Breast epithelium (tissue), 4 donors: ENCODE data around the gene MRM2. TPM values are rescaled to one million over a fixed set of nuclear protein-coding genes. Genes with fewer than 3 reads are reported as not detected.
A peak's percentile ranks its signal among the peaks of the same experiment; 100 is the strongest.

Experiments
- DNase-seq, 2 donors: peaks; one replicate each; pipeline ENCODE4 v3.0.0-alpha.2; 2019; ENCODE audit warnings: low spot score in 2 of 2
- H3K27ac ChIP-seq, 2 donors: fragments of 200-600 bp; sonication (generic) in 1 of 2; one replicate each; pipeline ENCODE4 v1.5.1; 2016 to 2019; ENCODE audit warnings: mild to moderate bottlenecking in 1 of 2
- H3K27me3 ChIP-seq, 2 donors: fragments of 200-600 bp; sonication (generic) in 1 of 2; one replicate each; pipeline versions ENCODE4 v1.5.1 to v1.6.0; 2017 to 2019; ENCODE audit warnings: control low read depth in 1 of 2, mild to moderate bottlenecking in 1 of 2
- H3K36me3 ChIP-seq: fragments of 200-600 bp; one replicate; pipeline ENCODE4 v1.5.1; 2019
- H3K4me1 ChIP-seq, 2 donors: fragments of 200-600 bp; sonication (generic); one replicate each; pipeline ENCODE4 v1.5.1; 2016 to 2019; ENCODE audit warnings: control low read depth in 1 of 2
- H3K4me3 ChIP-seq, 3 donors: fragments of 200-600 bp; sonication (generic); 1 replicate in 2 of 3; 2 replicates in 1 of 3; pipeline ENCODE4 v1.5.1; 2016 to 2019; ENCODE audit warnings: mild to moderate bottlenecking in 3 of 3, moderate library complexity in 2 of 3
- H3K9me3 ChIP-seq, 2 donors: fragments of 200-600 bp; sonication (generic) in 1 of 2; one replicate each; pipeline ENCODE4 v1.5.1; 2016 to 2019; ENCODE audit warnings: control low read depth in 1 of 2
- CTCF ChIP-seq, 3 donors: fragments of 450-650 bp; IDR thresholded peaks; one replicate each; pipeline ENCODE4 v1.5.1; 2016 to 2017; ENCODE audit warnings: antibody characterized with exemption in 3 of 3, mild to moderate bottlenecking in 3 of 3, moderate library complexity in 3 of 3
- POLR2A ChIP-seq: fragments of 450-650 bp; IDR thresholded peaks from one replicate; pipeline ENCODE4 v1.6.1; 2016; ENCODE audit warnings: antibody characterized with exemption, mild to moderate bottlenecking, moderate library complexity
- POLR2AphosphoS5 ChIP-seq, 3 donors: sonication (generic); formaldehyde crosslinking; IDR thresholded peaks; one replicate each; pipeline ENCODE4 v1.6.1; 2017; ENCODE audit warnings: antibody characterized with exemption in 3 of 3
- intact Hi-C: fragments of 100-400 bp; cut with DNase I; formaldehyde crosslinking; loops from one replicate; pipeline ENCODE4 v1.15.1; 2023; ENCODE audit warnings: low total_unique reads
- total RNA-seq, 3 donors: library from RNA; depleted of rRNA; stranded (reverse); fragments of >200 nt; gene quantifications; one replicate each; pipeline ENCODE4 v1.1.0, GENCODE V29; 2016

MRM2 gene
- total RNA-seq, 3 donors from 2014 or later: 10.9 to 20.2 (median 18.0) TPM

DNA sequence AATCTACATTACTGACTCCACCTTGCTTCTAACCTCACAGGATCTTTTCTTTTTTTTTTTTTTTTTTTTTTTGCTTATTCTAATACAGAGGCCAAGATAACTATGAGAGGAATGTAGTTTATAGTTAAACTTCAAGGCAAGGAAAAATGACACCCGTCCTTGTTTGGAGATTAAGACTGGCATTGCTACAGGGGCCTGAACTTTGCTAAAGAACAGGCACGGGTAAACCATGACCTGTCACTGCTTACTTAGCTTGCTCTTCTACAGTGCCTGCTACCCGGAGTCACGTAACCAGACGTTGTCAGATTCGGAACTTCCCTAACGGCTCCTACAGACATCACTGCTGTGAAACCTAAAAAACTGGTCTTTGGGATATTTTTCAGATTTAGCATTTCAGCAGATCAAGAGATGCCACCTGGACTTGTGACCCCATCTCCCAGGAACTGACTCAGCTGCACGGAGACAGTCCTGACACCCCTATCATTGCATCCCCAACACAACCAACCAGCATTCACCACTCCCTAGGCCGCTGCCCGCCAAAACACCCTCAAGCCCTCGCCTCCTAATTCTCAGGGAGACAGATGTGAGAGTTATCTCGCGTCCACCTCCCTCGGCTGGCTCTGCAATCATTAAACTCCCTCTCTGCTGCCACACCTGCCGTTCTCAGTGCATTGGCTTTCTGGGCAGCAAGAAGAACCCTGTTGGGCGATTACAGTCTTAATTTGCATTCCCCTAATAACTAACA is 36.8 kb downstream of the MRM2 start:
- Histone ChIP-seq H3K27ac (no peak overlapping the region), H3K36me3 (no peaks in the 10 kb centered on the region), H3K9me3 (no peaks in the 10 kb centered on the region), H3K4me3 (no peak overlapping the region), H3K27me3 (no peaks in the 10 kb centered on the region), H3K4me1 (no peaks in the 10 kb centered on the region)
- no peak for DNase-seq
- TF ChIP-seq POLR2AphosphoS5 (IDR thresholded peaks at IDR 0.05) (no peak), POLR2A (no peak), CTCF (IDR thresholded peaks at IDR 0.05) (no peak)
- intact Hi-C loops: no loop called here

DNA sequence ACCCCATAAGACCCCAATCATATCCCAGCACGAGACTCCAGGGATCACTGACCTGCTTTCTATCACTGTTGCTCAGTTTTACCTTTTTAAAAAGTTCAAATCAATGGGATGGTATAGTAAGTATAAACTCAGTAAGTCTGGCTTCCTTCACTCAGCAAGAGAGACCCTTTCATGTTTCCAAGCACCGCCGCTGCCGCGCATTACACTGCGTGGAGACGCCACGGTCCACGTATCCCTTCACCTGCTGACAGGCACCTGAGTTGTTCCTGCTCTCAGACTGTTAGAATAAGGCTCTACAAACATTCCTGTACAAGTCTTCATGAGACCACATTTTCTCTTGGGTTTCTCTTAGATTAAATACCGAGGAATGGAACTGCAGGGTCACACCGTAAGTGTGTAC is 37.6 kb downstream of the MRM2 start:
- peak in 1 of 2 donors; percentile 42 for DNase-seq
- no peaks in the 10 kb centered on the region for H3K36me3 ChIP-seq
- no peaks in the 10 kb centered on the region for H3K27me3 ChIP-seq
- TF ChIP-seq POLR2A (no peak), CTCF (IDR thresholded peaks at IDR 0.05) (no peak), POLR2AphosphoS5 (IDR thresholded peaks at IDR 0.05) (no peak)
- H3K4me3 ChIP-seq: no peak overlapping the region
- intact Hi-C loops: no loop called here
- no peaks in the 10 kb centered on the region for H3K4me1 ChIP-seq
- H3K9me3 ChIP-seq: no peaks in the 10 kb centered on the region
- no peak overlapping the region for H3K27ac ChIP-seq

DNA sequence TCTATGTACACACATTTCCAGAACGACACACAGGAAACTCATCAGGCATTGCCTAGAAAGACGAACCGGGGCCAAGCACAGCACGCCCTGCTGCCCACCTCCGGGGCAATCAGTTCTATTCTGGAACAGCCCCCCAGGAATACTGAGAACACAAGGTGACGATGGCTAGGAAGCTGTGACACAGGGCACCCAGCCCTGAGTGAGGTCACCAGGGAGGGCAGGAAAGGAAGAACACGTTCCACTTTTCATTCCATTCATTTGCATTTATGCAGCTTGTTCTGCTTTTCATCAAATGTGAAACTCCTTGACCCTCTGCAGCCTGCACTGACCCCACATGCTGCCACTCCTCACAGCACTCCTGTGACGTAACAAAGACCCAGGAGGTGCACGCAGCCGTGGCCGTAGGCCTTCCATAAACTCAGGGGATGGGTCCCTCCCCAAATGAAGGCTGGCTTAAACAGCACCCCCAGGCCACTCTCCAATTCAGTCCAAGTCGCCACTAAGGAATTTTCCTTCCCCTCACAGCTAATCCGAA is 38.2 kb downstream of the MRM2 start:
- intact Hi-C loops: no loop called here
- peak in 1 of 2 donors; percentile 28 for DNase-seq

GRCh38 chr7:2202901-2203765 is 38.9 kb downstream of the MRM2 start:
- no peaks in the 10 kb centered on the region for H3K36me3 ChIP-seq
- H3K4me1 ChIP-seq: no peaks in the 10 kb centered on the region
- TF ChIP-seq POLR2A (no peak), CTCF (IDR thresholded peaks at IDR 0.05) (no peak), POLR2AphosphoS5 (IDR thresholded peaks at IDR 0.05) (no peak)
- H3K4me3 ChIP-seq: no peak overlapping the region
- intact Hi-C loops: no loop called here
- no peak overlapping the region for H3K27ac ChIP-seq
- no peaks in the 10 kb centered on the region for H3K9me3 ChIP-seq
- DNase-seq: peak in 1 of 2 donors; percentile 34
- H3K27me3 ChIP-seq: no peaks in the 10 kb centered on the region

More for the DNA sequence above, 38.2 kb downstream of the MRM2 start:
- H3K4me3 ChIP-seq: no peak overlapping the region
- no peak for TF ChIP-seq POLR2AphosphoS5 (IDR thresholded peaks at IDR 0.05)
- no peak for TF ChIP-seq POLR2A
- TF ChIP-seq CTCF (IDR thresholded peaks at IDR 0.05): no peak
- no peaks in the 10 kb centered on the region for H3K27me3 ChIP-seq
- no peaks in the 10 kb centered on the region for H3K4me1 ChIP-seq
- H3K27ac ChIP-seq: no peak overlapping the region
- no peaks in the 10 kb centered on the region for H3K9me3 ChIP-seq
- H3K36me3 ChIP-seq: no peaks in the 10 kb centered on the region
